Activated CD8-positive, alpha-beta memory T cell treated with anti-CD3 and anti-CD28 coated beads, Interleukin-2, amount 50 U/mL, for 1 hour (primary cell): ENCODE data around the gene VSIG10L2.
"Not testable (repeated sequence)": the region's sequence is repeated elsewhere in the genome, so short reads cannot be mapped to it uniquely, and the experiment has no call there.

Experiments used
- DNase-seq: peaks from one replicate; pipeline ENCODE4 v3.0.0-alpha.2; 2020; ENCODE audit errors: extremely low read depth

VSIG10L2 gene

DNA sequence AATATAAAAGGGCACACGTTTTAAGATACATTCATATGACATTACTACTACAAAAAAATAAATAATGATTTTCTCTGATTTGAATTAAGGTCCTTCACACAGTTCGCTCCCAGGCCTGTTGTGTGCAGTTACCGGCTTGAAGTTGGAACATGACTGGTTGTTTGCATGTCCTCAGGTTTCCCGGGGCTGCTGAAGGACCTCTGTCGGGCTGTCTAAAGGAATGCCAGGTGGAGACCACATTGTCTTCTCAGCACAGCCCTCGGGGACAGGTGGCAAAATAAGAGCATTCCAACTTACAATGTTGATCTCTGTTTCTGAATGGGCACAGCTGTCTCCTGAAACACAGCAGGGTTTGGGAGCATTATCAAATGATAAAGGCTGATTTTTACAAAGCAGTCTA, 14.9 kb downstream of the VSIG10L2 start:
- no peak for DNase-seq

DNA sequence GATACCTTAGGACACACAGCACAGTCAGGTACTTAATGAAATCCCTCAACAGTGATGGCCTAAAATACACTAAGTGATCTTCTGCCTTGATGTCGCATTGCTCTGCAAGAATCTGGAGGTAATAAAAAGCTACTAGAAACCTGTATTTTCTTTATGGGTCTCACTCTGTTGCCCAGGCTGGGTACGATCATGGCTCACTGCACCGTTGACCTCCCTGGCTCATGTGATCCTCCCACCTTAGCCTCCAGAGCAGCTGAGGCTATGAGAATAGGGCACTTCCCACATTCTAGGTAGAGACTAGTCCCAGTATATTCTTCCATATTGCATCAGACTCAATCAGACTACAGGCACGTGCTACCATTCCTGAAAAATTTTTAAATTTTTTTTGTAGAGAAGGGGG, 21.7 kb downstream of the VSIG10L2 start:
- DNase-seq, result no peak

DNA sequence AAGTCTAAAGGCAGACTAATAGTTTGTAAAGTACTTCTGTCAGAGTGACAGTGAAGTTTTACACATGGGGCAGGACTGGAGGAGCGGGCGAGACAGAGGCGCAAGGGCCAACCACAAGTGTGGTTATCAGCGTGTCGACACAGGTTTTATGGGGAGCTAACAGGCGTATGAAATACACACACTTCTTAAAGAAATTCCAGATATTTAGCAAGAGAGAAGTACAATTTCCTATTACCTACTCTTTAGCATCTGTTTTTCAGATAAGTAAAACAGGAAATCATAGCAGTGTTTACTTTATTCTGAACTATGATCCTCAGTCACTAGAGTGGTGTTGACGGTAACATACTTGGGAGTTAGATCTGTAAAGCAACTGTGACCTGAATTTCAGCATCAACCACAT, 22.5 kb downstream of the VSIG10L2 start:
- no peak for DNase-seq

DNA sequence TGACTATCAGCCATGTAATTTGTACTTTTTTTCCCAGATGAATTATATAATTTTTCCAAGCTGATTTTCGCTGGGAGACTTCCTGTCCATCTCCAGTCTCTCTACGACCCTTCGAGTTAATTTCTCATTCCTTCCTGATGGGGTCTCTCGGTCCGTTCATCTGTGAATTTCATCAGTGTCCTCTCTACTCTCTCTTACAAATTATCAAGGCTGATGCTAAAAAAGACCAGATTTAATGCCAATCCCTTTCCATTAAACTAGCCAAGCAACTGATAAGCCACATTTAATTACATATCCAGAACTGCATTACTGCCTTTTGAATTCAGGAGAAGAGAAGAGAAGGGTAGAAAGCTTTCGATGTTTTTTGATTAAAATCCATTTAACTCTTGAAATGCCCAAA, 25.8 kb downstream of the VSIG10L2 start:
- DNase-seq, result no peak

DNA sequence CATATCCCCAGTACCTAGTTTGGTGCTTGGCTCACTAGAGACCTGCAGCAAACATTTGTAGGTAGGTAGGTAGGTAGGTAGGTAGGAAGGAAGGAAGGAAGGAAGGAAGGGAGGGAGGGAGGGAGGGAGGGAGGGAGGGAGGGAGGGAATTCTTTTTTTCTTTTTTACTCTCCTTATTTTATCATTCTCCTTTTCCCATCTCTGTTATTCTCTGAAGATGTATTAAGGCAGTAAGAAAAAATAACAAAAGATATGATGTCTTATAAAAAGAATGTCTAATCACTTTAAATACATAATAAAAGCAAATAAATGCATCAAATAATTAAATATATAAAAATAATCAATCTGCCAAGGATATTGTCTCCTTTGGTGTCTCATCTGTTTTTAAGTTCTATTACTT, 28.4 kb downstream of the VSIG10L2 start:
- DNase-seq, result no peak

DNA sequence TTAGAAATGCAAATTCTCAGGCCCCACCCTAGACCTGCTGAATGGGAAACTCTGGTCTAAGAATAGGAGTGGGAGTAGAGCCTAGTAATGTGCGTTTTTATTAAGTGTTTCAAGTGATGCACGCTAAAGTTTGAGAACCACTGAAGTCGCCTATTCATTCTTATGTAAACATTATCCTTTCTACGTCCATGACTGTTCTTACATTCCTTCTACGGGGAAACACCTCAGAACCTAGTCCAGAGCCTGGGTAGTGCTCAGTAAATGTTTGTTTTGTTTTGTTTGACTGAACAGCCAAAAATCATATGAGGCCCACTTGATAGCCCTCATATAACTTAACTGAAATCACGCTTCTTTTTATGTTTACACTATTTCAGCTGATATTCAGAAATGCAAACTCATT, 29.8 kb downstream of the VSIG10L2 start:
- no peak for DNase-seq

DNA sequence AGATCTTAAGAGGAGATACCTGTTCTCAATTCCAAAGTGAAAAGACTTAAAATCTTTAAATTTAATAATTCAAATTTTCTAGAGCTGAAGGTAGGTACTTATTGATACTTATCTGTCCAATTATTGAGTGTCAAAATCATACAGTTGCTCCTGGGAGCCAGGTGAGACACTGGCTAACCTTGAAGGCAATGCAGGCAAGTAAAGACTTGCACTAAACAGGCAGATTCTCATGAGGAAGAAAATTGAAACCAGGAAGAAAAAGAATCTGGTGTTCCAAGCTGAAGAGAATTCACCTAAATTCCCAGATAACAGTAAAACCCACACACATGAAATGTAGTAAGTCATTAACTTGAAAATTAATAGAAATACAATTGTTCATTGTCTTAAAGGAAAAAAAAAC, 30.3 kb downstream of the VSIG10L2 start:
- DNase-seq, result no peak

DNA sequence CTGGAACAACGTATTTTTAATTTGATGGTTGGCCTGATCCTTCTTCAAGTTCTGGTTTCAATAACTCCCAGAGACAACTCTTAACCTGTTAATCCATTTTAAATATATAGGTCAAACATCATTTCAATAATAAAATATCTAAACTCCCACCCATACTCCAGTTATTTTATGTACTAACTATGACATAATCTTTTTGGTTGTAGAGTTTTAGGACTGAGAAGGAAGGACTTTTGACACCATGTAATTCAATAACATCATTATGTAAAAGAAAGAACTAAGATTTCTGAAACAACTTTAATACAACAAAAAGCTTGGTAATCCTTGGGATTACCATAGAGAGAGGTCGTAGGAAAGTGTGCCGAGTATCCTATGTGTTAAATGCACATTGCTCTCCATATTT, 31.5 kb downstream of the VSIG10L2 start:
- no peak for DNase-seq

DNA sequence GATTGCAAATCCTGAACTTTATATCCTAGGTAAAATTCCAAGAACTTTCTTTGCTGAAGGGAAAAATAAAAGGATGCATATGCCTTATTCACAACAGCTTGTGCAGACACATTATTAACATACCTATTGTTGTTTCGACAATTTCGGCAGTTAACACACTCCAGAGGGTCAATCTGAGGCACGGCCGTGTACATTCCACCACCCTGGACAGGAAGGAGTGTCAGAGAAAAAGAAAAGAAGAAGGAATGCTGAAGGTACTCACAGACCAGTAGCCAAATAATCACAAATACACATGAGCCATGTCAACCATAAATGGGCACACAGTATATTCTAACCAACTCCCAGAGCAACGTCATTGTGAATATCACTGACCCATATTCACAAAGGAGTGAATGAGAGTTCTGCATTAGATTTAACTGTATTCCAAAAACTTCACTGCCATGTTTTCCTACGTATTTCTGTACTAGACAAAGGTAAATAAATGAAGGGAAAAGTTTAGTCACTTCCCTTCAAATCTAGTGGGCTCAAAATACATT, 32.4 kb downstream of the VSIG10L2 start:
- DNase-seq, result no peak

DNA sequence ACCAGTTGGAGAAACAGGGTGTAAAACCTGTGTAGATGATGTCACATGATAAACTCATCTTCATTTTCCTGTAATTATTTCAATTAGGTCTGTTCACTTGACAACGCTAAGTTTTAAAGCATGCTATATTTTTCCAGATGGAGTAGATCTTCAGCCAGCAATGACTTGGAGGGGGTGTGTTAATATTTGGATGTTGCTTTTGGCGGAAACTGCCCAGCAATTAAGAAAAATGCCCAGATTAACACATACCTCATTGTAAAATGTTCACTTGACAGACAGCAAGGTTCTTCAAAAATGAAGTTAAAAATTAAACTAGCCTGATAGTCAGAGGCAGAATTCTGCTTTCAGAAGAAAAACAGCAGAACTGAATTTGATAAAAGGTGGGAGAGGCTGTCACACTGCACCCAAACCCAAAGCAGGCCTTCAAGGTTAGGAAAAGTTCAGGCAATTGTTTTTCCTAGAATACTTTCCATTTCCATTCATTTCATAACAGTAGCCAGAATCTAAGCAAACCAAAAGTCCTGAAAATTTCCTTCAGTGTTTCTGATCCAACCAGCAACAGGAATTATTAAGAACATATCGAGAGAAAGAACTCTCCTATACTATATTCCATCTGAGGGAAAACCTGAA, 33.0 kb downstream of the VSIG10L2 start:
- no peak for DNase-seq

DNA sequence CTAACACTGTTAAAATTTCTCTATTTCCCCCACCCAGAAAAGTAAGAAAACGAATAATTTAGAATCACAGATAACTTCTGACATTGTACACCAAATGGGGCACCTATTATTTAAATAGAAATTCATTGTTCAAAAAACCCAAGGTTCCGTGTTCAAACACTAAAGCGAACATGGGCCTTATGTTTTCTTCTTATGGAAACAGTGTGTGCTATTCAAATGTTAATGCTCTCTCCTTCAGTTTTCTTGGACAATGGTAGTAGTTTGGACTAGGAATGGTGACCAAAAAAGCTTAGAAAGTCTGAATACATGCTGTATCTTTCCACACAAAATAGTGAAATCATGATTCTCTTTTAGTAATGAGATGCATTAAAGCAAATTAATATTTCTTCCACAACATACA, 33.7 kb downstream of the VSIG10L2 start:
- no peak for DNase-seq

DNA sequence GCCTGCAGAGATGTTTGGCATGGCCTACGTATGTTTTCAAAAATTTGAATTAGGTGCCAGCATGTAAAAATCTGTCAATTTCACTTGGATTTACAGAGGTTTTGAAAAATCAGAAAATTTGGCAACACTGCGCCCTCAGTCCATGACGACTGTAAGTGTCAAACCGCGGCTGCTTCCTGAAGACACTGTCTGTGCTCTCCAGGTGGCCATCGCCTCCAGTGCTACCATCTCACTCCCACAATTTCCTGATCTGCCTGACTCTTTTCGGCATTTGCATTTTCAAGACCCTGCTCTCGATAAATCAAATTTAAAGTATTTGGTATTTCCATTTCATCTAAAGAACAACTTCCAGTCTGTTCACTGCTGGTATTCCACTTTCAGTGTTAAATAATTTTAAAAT, 34.6 kb downstream of the VSIG10L2 start:
- DNase-seq, result no peak

DNA sequence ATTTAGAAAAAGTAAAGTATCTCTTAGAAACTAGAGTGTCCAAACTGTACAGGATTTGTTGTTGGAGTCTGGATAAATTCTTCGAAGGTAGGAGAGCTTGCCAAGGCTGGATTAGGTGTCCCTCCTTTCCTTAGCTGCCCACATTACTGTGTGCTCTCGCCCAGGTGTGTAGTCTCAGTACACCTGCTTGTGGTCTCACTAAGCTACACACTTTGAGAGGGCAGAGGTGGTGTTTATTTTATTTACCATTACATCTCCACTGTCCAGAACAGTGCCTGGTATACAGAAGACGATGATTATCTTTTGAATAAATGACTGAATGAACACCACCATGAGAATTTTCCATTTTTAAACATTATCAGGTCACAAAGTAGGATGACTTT, 36.5 kb downstream of the VSIG10L2 start:
- DNase-seq, result no peak

DNA sequence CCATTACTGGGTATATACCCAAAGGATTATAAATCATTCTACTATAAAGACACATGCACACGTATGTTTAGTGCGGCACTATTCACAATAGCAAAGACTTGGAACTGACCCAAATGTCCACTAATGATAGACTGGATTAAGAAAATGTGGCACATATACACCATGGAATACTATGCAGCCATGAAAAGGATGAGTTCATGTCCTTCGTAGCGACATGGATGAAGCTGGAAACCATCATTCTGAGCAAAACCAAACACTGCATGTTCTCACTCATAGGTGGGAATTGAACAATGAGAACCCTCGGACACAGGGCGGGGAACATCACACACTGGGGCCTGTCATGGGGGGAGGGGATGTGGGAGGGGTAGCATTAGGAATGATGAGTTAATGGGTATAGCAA, 40.1 kb downstream of the VSIG10L2 start:
- not testable (repeated sequence) for DNase-seq

DNA sequence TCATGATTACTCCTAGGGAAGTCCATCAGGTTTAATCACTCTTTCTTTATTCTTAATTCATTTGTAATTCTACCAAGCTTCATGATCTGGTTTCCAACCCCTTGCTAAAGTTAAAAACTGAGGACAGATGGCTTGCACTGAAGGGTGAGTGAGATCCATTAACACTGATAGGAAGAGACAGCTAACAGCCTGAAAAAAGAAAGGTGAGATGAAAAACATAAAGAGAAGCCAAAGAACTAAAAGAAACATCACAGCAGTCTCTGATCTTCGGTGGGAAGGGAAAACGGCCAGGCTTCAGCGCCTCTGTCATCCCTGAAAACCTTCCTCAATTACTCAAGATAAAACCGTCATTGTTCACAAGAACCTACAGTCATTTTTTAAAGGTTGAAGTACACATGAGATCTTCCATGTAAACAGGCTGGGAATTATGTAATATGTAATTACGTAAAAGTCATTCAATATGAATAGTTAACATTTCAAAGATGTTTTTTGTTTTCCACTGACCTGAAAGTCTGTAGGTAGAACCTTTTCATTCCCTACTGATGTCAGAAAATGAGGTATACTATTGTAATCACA, 41.3 kb downstream of the VSIG10L2 start:
- no peak for DNase-seq

DNA sequence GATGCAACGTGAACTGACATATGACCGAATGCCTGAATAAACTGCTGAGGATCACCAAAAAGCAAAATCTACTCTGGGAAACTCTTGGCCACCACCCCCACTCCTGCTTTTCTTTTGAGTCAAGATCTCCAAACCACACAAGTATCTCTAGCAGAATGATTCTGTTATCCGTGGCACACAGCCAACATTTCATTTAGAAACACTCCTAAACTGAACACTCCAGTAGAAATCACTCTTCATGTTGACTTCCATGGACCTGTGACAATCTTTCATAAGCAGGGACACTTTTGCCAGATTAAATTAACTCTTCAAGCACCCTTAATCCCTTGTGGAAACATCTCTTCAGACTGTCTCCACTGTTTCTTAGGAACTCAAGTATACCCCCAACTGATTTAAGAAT, 44.4 kb downstream of the VSIG10L2 start:
- DNase-seq, result no peak

DNA sequence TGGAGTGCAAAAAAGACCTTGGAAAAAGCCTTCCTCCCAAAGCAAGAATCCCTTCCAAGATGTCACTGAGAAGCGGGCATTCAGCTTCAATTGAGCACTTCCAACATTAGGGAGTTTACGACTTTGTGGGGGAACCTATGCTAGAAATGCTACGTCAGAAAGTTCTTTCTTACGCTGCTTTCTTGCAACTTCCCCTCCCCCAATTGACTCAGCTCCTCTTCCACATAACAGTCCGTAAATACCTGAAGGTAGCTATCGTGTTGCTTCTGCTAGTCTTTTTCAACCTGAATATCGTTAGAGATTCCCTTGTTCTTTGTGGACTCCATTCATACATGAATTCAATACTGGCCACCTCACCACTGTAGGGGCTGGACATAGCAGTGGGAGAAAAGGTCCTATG, 47.0 kb downstream of the VSIG10L2 start:
- DNase-seq, result no peak

DNA sequence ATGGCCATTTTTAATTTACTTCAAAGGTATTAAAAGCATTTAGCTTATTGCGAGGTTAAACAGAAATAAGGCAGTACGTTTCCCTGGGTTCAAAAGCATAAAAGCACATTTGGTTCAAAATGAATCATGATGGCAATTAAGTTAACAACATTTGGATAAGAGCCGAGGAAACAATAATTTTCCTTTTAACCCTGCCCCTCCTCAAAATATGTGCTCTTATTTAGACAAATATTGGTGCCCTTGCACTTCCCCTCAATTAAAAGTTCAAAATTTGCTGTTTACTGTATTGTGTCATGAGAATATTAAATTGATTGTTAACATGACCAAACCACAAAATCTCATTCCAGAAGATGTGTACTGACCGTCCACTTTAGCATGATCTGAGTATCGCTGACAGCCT, 48.7 kb downstream of the VSIG10L2 start:
- DNase-seq, result no peak

DNA sequence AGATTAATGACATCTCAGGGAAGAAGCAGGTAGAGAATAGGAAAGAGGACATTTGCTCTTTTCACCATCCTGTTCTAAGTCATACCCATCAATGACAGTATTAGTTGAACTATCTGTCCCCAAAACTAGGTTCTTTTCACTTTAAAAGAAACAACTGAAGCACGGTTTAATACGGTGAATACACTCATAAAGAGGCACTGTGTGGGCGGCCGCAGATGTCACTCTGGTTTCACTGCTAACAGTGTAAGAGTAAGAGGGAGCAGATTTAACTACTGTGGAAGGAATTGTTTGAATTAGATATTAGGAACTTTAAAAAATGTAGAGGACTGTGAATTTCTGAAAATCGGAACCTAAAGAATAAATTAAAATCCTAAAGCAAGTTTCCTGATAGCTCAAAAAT, 49.5 kb downstream of the VSIG10L2 start:
- no peak for DNase-seq

DNA sequence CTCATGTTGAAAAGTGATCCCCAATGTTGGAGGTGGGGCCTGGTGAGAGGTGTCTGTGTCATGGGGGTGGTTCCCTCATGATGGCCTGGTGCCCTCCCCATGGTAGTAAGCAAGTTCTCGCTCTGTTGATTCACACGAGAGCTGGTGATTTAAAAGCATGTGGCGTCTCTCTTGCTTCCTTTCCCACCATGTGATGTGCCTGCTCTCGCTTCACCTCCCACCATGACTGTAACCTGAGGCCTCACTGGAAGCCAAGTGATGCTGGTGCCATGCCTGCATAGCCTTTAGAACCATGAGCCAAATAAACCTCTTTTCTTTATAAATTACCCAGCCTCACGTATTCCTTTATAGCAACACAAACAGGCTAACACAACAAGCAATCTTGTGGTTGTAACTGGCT, 52.4 kb downstream of the VSIG10L2 start:
- no peak for DNase-seq

DNA sequence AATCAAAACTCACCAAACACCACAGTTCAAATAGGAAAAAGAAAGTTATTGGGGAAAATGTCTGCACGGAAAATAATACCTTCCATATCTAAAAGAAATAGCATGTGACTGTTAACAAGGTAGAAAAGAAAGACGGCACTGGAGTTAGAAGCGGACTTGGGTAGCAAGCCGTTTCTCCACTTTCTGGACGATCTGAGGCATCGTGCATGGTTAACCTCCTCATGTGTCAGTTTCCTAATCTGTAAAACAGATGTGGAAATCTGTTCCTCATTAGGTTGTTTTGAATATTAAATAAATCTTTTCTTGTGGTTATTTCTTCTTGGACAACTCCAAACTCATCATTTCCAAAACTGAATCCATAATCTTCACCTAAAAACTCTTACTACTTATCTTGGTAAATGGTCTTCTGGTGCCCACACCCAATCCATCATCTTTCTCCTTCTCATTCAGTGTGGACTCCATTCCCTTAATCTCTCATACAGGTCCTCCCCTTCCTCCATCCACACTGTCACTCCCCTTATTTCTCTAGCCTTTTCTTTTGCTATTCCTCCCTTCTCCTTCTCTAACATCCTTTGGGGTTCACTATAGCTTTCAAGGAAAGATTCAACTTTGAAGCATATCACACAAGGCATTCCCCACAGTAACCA, 53.5 kb downstream of the VSIG10L2 start:
- no peak for DNase-seq

DNA sequence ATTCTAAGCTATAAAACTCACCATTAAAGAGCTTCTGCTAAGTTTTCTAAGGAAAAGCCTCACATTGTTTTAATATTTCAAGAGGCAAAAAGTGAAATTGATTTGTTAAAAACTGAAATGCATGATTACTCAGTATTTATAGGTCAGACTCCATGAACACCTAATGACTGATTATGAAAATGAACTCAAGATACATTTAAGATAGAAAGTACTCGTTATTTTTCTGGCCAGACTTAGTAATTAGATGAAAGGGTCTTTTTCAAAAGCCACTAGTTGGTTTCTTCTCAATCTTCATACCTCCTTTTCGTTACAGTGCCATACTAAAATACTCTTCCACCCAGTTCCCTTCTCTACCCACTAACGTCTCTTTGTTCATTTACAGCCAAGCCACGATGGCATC, 56.3 kb downstream of the VSIG10L2 start:
- no peak for DNase-seq
